ENCODE results near the gene CC2D2A.
A peak's percentile ranks its signal among the peaks of the same experiment; 100 is the strongest.
"Not testable (repeated sequence)": the region's sequence is repeated elsewhere in the genome, so short reads cannot be mapped to it uniquely, and the experiment has no call there.

The CC2D2A gene

DNA sequence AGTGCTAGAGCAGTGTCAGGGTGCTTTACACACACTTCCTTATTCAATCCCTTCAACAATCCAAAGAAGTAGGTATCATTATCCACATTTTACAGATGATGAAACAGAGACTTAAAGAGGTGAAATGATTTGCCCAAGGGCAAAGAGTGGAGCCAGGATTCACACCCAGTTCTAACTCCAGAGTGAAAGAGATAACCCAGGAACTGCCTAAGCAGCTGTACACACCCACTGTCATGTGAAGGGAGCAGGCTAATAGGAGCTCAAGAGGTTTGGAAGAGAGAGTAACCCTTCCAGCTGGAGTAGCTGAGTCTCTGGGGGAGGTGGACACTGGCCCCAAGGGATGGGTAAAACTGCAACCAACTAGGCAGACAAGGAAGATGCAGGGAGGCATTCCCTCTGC, 92.9 kb downstream of the CC2D2A start:
- DNase-seq, result no peak

DNA sequence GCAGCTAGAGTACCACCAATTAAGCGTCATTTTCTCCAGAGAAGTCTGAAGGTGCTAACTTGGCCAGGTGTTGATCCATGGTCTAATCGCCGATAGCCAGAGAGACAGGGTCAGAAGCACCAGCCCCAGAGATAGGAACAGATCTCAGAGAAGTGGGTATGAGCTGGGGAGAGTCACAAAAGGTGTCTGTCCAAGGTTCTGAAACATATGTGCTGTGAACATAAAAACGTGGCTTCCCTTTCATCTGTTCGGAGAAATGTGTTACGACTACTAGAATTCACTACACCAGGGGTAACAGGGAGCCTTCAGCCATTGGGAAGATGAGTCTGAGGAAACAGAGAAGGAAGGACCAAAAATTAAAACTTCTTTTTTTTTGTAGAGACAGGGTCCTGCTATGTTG, 94.2 kb downstream of the CC2D2A start:
- DNase-seq, result no peak

DNA sequence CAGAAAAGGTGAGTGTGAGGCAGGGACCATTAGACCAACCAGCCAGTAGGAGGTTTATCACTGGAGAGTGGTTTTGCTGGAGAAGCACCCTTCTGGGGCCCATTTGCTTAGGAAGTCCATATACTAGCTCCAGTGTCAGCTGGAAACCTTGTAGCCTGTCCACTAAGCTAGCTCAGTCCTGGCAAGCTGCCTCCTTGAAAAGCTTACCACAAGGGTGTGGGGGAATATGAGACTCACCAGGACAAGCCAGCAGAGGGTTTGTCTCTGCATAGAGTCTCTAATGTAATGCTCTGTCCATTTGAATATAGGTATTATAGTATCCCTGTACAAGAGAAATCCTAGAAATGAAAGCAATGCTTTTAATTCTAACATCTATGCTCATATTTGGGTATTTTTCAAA, 99.1 kb downstream of the CC2D2A start:
- no peak for DNase-seq

DNA sequence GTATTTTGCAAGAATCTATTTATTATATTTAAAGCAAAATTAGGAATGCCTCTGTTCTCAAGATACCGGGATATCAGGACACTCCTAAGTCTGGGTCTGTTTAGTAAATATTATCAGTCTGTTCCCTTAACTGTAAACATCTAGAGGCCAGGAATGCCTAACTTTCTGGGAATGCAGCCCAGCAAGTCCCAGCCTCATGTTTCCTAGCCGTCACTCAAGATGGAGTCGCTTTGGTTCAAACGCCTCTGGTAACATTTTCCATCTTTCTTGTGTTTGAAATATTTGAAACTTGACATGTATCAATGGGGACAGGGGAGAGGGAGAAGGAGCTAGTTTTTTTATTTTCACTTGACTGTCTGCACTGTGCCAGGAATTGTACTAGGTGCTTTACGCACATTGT, 100.1 kb downstream of the CC2D2A start:
- no peak for DNase-seq

DNA sequence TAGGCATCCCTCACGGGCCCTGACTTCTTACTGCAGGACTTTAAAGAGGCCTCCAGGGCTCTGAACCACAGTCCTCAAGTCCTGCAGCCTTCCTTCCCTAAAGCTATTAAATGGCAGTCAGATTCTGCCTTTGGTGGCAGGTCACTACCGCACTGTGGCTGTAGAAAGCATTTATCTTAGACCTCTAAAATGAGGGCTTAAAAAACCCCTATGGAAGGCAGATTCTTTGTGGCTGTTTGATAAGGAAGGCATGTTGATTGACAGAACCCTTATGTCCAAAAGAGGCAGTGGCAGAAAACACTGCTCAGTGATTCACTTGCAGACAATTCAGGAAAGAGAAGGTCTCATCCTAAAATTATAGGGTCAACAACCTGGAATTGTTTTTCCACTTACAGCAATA, 106.3 kb downstream of the CC2D2A start:
- DNase-seq, result no peak

DNA sequence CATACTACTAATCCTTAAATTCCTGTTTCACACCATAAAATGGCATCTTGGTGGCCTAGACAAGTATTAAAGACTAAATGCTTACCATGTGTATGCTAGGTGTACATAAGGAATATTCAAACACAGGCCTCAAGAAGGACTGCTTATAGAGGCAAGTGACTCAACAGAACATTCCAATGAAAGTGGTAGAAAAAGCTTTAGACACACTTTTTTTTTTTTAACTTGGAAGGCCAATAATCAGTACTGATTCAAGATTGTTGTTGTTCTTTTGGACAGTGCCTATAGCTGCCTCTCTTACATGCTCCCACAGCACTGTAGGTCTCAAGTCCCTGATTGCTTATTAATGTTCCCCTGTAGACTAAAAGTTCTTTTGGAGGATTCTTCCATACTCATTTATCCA, 107.8 kb downstream of the CC2D2A start:
- no peak for DNase-seq

DNA sequence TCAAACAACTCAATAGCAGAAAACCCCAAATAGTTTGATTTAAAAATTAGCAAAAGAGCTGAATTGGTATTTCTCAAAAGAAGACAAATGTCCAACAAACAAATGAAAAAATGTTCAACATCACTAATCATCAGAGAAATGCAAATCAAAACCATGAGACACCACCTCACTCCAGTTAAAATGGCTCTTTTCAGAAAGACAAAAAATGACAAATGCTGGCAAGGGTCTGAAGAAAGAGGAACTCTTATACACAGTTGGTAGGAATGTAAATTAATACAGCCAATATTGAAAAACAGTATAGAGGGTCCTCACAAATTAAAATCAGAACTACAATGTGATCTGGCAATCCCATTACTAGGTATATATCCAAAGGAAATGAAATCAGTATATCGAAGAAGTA, 115.1 kb downstream of the CC2D2A start:
- no peak for DNase-seq

DNA sequence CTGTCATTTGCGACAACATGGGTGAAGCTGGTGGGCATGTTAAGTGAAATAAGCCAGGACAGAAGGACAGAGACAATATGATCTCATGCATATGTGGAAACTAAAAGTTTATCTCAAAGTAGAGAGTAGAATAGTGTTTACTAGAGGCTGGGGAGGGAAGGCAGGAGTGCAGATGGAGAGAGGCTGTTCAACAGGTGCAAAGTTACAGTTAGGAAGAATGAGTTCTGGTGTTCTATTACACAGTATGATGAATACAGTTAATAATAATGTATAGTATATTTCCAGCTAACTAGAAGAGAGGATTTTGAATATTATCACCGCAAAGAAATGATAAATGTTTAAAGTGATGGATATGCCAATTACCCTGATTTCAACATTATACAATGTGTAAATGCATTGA, 115.6 kb downstream of the CC2D2A start:
- DNase-seq, result no peak

DNA sequence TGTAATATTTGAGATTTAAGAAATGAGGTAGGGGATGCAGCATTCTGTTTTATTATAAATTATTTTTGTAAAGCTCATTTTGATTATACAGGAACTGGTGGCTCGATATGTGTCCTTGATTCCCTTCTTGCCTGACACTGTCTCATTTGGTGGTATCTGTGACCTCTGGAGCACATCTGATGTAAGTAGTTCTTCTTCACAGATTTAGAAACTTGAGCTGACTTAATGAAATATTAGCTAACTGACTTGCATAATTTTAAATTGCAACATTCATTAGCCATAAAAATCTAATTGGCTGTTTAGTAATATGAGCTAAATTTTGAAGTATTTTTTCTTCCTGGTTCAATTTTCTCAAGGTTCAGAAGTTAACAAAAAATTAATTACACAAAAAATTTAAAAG, 116.4 kb downstream of the CC2D2A start:
- DNase-seq, result no peak

DNA sequence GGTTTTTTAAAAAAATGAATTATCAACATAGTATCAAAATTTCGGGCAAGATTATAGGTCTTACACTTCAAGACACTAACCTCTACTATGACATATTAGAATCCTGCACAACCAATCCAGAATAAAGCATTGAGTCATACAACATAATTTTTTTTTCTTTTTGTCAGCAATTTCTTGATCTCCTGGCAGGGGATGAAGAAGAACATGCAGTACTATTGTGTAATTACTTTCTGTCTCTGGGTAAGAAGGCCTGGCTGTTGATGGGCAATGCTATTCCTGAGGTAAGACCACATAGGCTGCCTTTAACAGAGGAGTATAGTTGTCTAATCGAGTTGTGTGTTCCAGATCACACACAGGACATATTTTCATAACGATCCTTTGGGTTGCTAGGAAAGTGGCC, 118.0 kb downstream of the CC2D2A start:
- no peak for DNase-seq

DNA sequence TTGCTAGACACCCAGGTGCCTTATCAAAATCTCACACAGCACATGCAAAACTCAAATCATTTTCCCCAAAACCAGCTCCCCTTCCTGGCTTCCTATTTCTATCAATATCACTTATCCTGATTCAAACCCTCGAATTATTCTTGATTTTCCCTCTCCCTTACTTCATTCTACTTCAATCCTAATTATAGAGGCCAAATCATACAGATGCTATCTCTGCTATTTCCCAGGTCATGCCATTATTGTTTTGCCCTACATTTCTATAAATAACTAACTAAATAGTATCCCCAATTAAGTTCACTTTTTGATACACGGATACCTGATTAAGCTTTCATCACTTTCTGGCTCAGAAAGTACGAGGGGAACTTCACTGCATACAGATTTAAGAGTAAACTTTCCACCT, 123.1 kb downstream of the CC2D2A start:
- DNase-seq, result no peak

DNA sequence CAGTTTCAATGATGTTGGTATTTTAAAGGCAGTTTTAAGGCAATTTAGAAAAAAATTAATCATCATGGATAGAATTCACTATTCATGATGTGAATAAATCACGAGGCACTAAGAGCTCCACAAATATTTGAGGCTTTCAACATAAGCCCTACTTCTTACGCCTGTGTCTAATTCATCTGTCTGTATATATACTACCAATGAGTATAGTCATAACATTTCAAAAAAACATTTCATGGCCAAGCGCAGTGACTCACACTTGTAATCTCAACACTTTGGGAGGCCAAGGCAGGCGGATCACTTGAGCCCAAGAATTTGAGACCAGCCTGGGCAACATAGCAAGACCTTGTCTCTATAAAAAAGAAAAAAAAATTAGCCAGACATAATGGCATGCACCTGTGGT, 129.0 kb downstream of the CC2D2A start:
- no peak for DNase-seq

DNA sequence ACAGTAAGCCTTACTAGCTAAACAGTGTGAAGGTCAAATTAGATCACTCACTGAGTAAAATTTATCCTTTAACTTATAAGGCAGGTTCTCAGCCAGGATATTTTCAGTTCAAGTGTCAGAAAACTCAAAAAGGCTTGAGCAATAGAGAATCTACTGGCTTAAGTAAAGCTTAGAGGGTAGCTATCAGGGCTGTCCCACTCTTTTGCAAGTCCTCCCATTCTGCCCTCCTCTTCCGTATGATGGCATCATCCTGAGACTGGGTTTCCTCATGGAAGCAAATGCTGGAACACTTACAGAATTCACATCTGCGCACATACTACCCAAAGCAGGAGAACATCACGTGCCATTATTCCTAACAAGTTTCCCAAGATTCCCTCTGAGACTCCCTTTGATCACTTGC, 130.5 kb downstream of the CC2D2A start:
- no peak for DNase-seq

DNA sequence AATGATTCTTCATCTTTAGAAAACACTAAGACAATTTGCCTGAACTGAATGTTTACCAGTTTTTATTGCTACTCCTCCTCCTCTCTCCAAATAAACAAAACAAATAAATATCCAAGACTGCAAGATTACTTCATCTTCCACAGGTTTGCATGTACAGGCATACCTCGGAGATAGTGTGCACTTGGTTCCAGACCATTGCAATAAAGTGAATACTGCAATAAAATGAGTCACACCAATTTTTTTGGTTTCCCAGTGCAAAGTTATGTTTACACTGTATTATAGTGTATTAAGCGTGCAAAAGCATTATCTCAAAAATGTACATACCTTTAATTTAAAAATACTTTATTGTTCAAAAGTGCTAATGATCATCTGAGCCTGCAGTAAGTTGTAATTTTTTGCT, 132.2 kb downstream of the CC2D2A start:
- DNase-seq, result no peak

DNA sequence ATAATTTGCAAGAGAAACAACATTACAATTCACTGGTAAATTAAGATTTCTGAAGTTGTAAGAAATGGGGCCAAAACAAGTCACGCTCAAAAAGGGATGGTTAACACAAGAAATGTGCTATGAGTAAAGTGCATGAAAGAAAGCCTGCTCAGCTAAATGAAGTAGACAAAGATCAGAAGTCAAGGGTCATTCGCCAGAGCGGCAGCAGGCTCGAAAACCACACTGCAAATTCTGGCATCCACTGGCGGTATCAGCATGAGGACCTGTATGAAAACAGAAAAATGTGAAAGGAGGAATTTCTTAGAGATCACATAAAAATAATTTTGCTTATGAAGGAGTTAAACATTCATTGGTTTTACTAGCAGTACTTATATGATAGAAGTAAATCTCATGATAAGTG, 135.9 kb downstream of the CC2D2A start:
- DNase-seq, result no peak

DNA sequence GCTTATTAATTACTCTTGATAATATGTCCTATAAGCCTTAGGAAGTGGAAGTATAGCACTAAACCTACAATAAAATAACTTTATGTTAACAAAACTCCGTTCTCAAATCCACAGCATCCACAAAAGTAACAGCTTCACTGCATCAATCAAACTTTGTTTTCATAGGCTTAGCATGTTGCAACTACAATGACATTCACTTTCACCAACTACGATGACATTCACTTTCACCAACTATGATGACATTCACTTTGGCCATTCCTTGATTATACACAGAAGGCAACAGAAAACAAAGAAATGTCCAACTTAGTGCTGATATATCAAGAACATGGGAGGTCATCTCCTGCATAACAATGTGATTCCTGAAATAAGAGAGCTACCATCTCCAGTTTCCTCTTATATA, 141.2 kb downstream of the CC2D2A start:
- no peak for DNase-seq

DNA sequence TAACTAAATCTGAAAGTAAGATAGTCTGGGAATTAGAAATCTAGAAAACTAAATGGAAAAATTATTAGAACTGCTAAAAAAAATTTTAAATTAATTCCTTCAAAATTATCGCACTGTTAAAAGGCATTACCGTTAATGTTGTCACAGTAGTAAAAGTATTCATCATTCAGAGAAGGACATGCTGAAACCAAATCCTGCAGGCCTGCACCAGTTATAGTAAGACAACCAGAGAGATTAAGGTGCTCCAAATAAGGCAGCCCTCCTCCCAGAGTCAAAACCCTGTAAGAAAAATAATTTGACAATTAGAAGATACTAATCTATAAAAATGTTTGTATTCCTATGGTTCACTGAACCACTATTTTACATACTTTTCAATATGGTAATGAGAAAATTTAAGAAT, 142.5 kb downstream of the CC2D2A start:
- DNase-seq, result no peak

DNA sequence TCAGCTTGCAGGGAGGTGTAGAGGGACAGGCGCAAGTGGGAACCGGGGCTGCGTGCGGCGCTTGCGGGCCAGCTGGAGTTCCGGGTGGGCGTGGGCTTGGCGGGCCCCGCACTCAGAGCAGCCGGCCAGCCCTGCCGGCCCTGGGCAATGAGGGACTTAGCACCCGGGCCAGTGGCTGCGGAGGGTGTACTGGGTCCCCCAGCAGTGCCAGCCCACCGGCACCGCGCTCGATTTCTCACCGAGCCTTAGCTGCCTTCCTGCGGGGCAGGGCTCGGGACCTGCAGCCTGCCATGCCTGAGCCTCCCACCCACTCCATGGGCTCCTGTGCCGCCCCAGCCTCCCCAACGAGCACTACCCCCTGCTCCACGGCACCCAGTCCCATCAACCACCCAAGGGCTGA, 145.2 kb downstream of the CC2D2A start:
- DNase-seq, result not testable (repeated sequence)

DNA sequence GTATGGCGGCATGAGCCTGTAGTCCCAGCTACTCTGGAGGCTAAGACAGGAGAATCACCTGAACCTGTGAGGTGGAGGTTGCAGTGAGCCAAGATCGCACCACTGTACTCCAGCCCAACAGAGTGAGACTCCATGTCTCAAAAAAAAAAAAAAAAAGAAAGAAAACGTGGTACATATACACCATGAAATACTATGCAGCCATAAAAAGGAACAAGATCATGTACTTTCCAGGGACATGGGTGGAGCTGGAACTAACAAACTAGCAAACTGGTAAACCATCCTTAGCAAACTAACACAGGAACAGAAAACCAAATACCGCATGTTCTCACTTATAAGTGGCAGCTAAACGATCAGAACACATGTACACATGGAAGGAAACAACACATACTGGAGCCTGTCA, 147.7 kb downstream of the CC2D2A start:
- not testable (repeated sequence) for DNase-seq

DNA sequence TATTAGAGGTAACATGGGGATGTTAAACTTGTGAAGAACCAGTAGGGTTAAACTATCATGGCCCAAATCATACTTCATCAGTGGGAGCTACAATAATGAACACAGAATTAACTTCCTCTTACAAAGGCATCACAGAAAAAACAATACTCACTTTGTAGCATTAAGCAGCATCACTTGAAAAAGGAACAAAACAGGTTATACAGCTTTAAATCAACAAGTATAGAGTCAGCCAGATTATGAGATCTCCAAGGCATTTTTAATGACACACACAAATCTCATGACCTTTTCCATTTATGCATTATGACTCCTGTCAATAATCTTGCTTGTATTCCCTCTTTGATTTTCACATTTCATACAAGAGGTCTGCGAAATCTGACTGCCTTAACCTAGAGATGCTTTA, 167.1 kb downstream of the CC2D2A start:
- DNase-seq, result peak in 1 of 2 experiments; percentile 13

DNA sequence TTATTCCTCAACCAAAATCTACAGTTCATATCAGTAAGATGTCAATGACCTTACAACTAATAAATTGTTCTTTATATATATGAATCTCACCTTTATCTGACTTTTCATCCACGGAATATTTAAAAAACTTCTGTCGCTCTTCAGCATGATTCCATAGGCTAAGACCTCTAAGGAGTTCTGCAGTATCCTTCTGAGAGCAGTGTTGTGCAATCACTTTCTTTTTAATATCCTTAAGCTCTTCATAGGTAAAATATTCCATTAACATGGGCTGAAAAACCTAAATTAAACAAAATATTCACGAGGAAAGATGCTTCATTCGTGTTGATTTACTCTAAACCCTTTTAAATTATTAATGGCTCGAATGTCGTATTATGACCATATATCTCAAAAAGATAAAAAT, 168.7 kb downstream of the CC2D2A start:
- DNase-seq, result no peak

DNA sequence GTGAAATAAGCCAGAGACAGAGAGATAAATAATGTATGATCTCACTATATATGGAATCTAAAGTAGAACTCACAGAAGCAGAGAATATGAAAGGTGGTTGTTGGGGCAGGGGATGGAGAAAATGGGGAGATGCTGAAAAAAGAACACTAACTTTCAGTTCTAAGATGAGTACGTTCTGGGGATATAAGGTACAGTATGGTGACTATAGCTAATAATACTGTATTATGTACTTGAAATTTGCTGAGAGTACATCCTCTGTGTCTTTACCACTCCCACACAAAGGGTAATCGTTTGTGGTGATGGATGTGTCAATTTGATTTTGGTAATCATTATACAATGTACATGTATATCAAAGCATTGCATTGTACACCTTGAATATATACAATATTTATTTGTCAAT, 178.9 kb downstream of the CC2D2A start:
- DNase-seq, result no peak

DNA sequence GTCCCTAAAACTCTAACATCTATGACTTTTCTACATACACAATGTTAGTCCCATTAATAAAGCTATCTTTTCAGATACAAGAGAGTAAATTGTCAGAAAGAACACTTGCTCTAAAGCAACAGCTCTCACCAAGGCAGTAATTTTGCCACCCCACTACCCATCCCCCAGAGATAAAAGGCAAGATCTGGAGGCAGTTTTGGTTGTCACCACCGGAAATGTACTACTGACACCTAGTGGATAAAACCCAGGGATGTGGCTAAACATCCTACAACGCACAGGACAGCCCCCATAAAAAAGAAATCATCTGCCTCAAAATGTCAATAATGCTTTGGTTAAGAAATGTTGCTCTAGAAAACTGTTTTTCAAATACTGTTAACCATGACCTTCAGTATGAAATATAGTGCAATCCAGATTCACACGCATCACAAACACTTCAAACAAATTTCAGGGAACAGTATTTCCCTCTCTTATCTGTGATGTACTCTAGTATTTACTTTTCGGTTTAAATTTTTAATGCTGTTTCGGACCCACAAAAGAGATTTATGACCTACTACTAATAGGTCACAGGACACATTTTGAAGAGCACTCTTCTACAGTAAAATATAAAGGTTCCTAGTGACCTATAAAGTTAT, 180.3 kb downstream of the CC2D2A start:
- DNase-seq, result peak; percentile 43 to 73
